HG03025 (cell line): ENCODE results near the gene MOB3A.
"Not testable (repeated sequence)": the region's sequence is repeated elsewhere in the genome, so short reads cannot be mapped to it uniquely, and the experiment has no call there.

Source experiments
- ATAC-seq: cut with Tn5 transposase; IDR thresholded peaks from one replicate; pipeline ENCODE4 v1.9.1; 2021; ENCODE audit warnings: mild to moderate bottlenecking, moderate library complexity; ENCODE audit not compliant: unreplicated experiment, low FRiP score

The MOB3A gene

GRCh38 chr19:2037651-2038255 is 58.4 kb downstream of the MOB3A start:
- no peak for ATAC-seq

DNA sequence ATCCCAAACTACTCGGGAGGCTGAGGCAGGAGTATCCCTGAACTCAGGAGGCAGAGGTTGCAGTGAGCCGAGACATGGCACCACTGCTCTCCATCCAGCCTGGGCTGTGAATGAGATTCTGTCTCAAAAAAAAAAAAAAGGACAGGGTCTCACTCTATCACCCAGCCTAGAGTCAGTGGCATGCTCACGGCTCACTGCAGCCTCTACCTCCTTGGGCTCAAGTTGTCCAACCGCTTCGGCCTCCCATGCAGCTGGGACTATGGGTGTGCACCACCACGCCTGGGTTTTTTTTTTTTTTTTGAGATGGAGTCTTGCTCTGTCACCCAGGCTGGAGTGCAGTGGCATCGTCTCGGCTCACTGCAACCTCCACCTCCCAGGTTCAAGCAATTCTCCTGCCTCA is 59.7 kb downstream of the MOB3A start:
- no peak for ATAC-seq

DNA sequence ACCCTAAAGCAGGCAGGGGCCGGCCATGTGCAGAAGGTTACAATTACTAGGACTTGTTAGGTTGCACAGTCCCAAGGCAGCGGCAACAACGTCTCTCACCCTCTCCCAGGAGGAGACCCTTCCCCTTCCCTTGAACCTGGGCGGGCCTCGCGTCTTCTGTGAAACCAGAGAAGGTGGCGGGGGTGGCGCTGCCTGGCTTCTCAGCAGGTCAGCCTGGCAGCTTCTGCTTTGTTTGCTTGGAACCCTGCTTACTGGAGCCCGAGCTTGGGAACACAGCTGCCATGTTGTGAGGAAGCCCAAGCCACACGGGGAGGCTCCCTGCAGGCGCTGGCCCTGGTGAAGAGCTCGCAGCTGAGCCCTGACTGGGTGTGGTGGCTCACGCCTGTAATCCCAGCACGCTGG is 60.5 kb downstream of the MOB3A start:
- ATAC-seq, result no peak

- ATAC-seq, result no peak
These were observed 61.2 kb downstream of the MOB3A start for GRCh38 chr19:2034729-2035589.

GRCh38 chr19:2034253-2034652 is 61.9 kb downstream of the MOB3A start:
- not testable (repeated sequence) for ATAC-seq

DNA sequence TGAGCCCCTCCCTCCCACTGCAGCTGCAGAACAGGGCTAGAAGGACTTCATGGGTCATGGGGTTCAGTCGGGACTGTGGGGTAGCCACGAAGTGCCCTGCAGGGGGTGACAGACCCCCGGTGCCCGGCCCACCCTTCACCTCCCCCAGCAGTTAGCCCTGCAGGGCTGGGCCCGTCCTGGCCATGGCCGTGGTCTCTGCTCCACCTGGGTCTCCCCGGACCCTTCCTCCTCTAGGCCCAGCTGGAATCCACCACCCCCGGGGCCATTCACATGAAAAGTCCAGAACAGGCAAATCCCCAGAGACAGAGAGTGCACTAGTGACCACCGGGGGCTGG is 62.3 kb downstream of the MOB3A start:
- no peak for ATAC-seq

DNA sequence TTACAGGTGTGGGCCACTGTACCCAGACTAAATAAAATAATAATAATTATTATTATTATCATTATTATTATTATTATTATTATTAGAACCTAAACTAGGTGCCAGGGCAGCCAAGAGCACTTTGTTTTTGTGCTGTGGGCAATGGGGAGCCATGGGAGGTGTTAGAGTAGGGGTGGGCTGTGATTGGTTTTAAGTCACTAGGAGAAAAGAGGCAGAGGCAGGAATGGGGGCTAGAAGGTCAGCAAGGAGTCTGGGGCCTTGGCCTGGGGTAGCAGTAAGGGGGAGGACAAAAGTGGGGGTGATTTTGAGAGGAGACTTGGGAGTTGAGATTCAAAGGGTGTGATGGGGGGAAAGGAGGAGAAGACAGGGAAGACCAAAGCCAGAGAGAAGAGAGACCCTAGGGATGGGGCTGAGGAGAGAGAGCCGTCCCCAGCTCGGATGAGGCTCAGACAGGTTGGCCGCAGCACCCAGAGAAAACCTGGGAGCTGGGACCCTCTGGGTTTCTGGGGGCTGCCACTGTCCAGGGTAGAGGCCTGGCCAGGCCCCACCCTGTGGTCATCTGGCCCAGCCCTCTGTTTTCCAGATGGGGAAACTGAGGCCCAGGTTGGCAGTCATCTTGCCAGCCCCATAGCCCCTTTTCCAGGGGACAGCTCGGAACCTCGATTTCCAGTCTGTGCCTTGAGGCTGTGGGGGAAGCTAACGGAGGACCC is 62.9 kb downstream of the MOB3A start:
- no peak for ATAC-seq

GRCh38 chr19:2032296-2032941 is 63.7 kb downstream of the MOB3A start:
- no peak for ATAC-seq

GRCh38 chr19:2027361-2027760 is 68.8 kb downstream of the MOB3A start:
- ATAC-seq, result no peak

DNA sequence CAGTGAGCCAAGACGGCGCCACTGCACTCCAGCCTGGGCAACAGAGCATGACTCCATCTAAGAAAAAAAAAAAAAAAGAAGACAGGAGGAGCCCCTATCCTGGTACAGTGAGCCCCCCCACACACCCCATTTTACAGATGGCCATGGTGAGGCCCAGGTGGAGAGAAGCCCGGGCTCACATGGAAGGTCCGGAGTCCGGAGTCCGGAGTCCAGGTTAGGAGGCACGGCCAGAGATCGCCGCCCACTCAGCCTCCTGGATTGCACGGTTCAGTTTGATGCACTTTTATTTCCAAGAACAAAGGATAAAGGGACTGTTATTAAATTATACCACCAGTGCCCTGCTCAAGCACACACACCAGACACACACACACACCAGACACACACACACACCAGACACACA is 69.4 kb downstream of the MOB3A start:
- no peak for ATAC-seq

DNA sequence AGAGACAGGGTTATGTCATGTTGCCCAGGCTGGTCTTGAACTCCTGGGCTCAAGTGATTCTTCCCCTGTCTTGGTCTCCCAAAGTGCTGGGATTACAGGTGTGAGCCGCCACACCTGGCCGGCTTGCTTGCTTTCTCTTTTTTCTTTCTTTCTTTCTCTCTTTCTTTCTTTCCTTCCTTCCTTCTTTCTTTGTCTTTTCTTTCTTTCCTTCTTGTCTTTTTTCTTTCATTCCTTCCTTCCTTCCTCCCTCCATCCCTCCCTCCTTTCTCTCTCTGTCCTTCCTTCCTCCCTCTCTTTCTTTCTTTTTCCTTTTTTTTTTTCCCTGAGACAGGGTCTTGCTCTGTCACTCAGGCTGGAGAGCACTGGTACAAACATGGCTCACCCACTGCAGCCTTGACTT is 73.8 kb downstream of the MOB3A start:
- ATAC-seq, result no peak

- ATAC-seq, result no peak
These were observed 74.5 kb downstream of the MOB3A start for GRCh38 chr19:2021453-2022140.
